Left lung (tissue), 10 donors: ENCODE data around the gene HOXA1. TPM values are rescaled to one million over a fixed set of nuclear protein-coding genes. Genes with fewer than 3 reads are reported as not detected.

ENCODE experiments used
- ATAC-seq: fragments of 200-7000 bp; cut with Tn5 transposase; one replicate; pipeline ENCODE4 v1.9.1; 2020; ENCODE audit warnings: moderate library complexity
- DNase-seq, 4 donors: peaks; one replicate each; pipeline ENCODE4 v3.0.0-alpha.2; 2013 to 2020
- H3K27ac ChIP-seq, 2 donors: fragments of 200-600 bp; sonication (generic) in 1 of 2; one replicate each; pipeline versions ENCODE4 v1.5.0 to v1.8.0; 2020 to 2021
- H3K27me3 ChIP-seq, 2 donors: fragments of 200-600 bp; sonication (generic) in 1 of 2; one replicate each; pipeline versions ENCODE4 v1.5.0 to v1.8.0; 2020 to 2021
- H3K36me3 ChIP-seq, 2 donors: fragments of 200-600 bp; sonication (generic) in 1 of 2; one replicate each; pipeline versions ENCODE4 v1.5.0 to v1.8.0; 2020 to 2021
- H3K4me1 ChIP-seq, 2 donors: fragments of 200-600 bp; one replicate each; pipeline ENCODE4 v1.8.0; 2021
- H3K4me3 ChIP-seq, 2 donors: fragments of 200-600 bp; sonication (generic) in 1 of 2; one replicate each; pipeline versions ENCODE4 v1.5.0 to v1.8.0; 2020 to 2021; ENCODE audit warnings: mild to moderate bottlenecking in 1 of 2
- H3K9me3 ChIP-seq, 2 donors: fragments of 200-600 bp; sonication (generic) in 1 of 2; one replicate each; pipeline versions ENCODE4 v1.5.0 to v1.8.0; 2020 to 2021
- CTCF ChIP-seq, 2 donors: fragments of 200-600 bp; sonication (generic) in 1 of 2; IDR thresholded peaks; one replicate each; pipeline versions ENCODE4 v1.5.0 to v1.8.0; 2021; ENCODE audit warnings: antibody characterized with exemption in 2 of 2
- intact Hi-C, 2 donors: fragments of 100-400 bp; cut with DNase I; formaldehyde crosslinking; loops; one replicate each; pipeline versions ENCODE4 v1.11.2 to v1.14.2; 2022
- polyA plus RNA-seq, 6 donors: library from polyadenylated mRNA; unstranded; fragments of 120-200 nt; gene quantifications; one replicate each; pipeline ENCODE4 v1.2.1, GENCODE V29; 2013; ENCODE audit not compliant: insufficient read length in 6 of 6
- total RNA-seq, 2 donors: library from RNA; stranded (reverse); fragmentation: NEBNext Ultra II Directional; extraction: Animal tissue kit (Norgen Biotek cat#: 25700); gene quantifications; one replicate each; pipeline ENCODE4 v1.2.1, GENCODE V29; 2021
- donor health status: DM: no; HTN: yes; CAD: no.
- donor health status: DM: no; HTN: no; CAD: no.

The HOXA1 gene
- total and polyA plus RNA-seq, 8 donors = 0.50 to 3.1 (median 2.1) TPM

GRCh38 chr7:27101171-27101956 lies 5.6 kb upstream of the HOXA1 start:
- DNase-seq (peak in 2 of 4 donors; percentile 88 to 90), ATAC-seq (no peak)
- TF ChIP-seq CTCF (IDR thresholded peaks at IDR 0.05) = no peak
- H3K4me1 ChIP-seq = peaks cover 8 to 59% of the 10 kb centered on the region in 2 donors
- peaks cover 0 to 6% of the 10 kb centered on the region in 2 donors for H3K36me3 ChIP-seq
- H3K27ac ChIP-seq = peak overlapping the region; percentile 70 to 90
- H3K9me3 ChIP-seq = no peaks in the 10 kb centered on the region
- H3K27me3 ChIP-seq = peaks cover 30 to 100% of the 10 kb centered on the region in 2 donors
- H3K4me3 ChIP-seq = peak overlapping the region; percentile 24 to 33
- intact Hi-C loops = no loop called here

GRCh38 chr7:27100694-27101170 lies 4.9 kb upstream of the HOXA1 start:
- ATAC-seq = no peak
- intact Hi-C loops = no loop called here
- no peak for DNase-seq
- TF ChIP-seq CTCF (IDR thresholded peaks at IDR 0.05) = no peak
- H3K4me3 ChIP-seq = peak overlapping the region; percentile 24 to 33
- peaks cover 0 to 6% of the 10 kb centered on the region in 2 donors for H3K36me3 ChIP-seq
- H3K27ac ChIP-seq = peak overlapping the region; percentile 70 to 90
- no peaks in the 10 kb centered on the region for H3K9me3 ChIP-seq
- peaks cover 8 to 54% of the 10 kb centered on the region in 2 donors for H3K4me1 ChIP-seq
- H3K27me3 ChIP-seq = peaks cover 23 to 100% of the 10 kb centered on the region in 2 donors

GRCh38 chr7:27099453-27100370 lies 3.9 kb upstream of the HOXA1 start:
- peak overlapping the region in 1 of 2 donors; percentile 90 for H3K27ac ChIP-seq
- intact Hi-C loops = loop anchor here in 1 of 2 donors (5.0 kb wide), 2 partner anchors 43 to 242 kb away; partner anchors contain the start of gene HOXA5
- no peak for TF ChIP-seq CTCF (IDR thresholded peaks at IDR 0.05)
- ATAC-seq (no peak), DNase-seq (no peak)
- H3K4me3 ChIP-seq = peak overlapping the region in 1 of 2 donors; percentile 88
- H3K27me3 ChIP-seq = peaks cover 21 to 100% of the 10 kb centered on the region in 2 donors
- H3K36me3 ChIP-seq = peaks cover 0 to 6% of the 10 kb centered on the region in 2 donors
- H3K9me3 ChIP-seq = no peaks in the 10 kb centered on the region
- peaks cover 8 to 58% of the 10 kb centered on the region in 2 donors for H3K4me1 ChIP-seq

- Histone ChIP-seq H3K4me3 (peak overlapping the region; percentile 23 to 88), H3K9me3 (no peaks in the 10 kb centered on the region), H3K4me1 (peaks cover 6 to 58% of the 10 kb centered on the region in 2 donors), H3K27ac (peak overlapping the region; percentile 88 to 90), H3K27me3 (peaks cover 28 to 100% of the 10 kb centered on the region in 2 donors), H3K36me3 (peaks cover 0 to 6% of the 10 kb centered on the region in 2 donors)
- no peak for TF ChIP-seq CTCF (IDR thresholded peaks at IDR 0.05)
- no peak for ATAC-seq
- intact Hi-C loops = loop anchor here in 1 of 2 donors (5.0 kb wide), 2 partner anchors 43 to 242 kb away; partner anchors contain the start of gene HOXA5
- DNase-seq = peak in 1 of 4 donors; percentile 71
Observed at GRCh38 chr7:27098578-27099451, 3.0 kb upstream of the HOXA1 start.
